Uterus (tissue), 4 donors: ENCODE measurements around the gene STIMATE. TPM values are rescaled to one million over a fixed set of nuclear protein-coding genes. Genes with fewer than 3 reads are reported as not detected.

Experiments
- DNase-seq, 2 donors: peaks; one replicate each; pipeline ENCODE4 v3.0.0-alpha.2; 2019 to 2020
- H3K27ac ChIP-seq, 2 donors: fragments of 200-600 bp; sonication (generic); 1 replicate in 1 of 2; 2 replicates in 1 of 2; pipeline ENCODE4 v1.5.1; 2016 to 2018
- H3K27me3 ChIP-seq, 2 donors: fragments of 200-600 bp; sonication (generic); one replicate each; pipeline ENCODE4 v1.5.1; 2018 to 2019; ENCODE audit warnings: control low read depth in 1 of 2
- H3K36me3 ChIP-seq, 2 donors: fragments of 200-600 bp; sonication (generic); one replicate each; pipeline ENCODE4 v1.5.1; 2019; ENCODE audit warnings: control low read depth in 1 of 2
- H3K4me1 ChIP-seq, 2 donors: fragments of 200-600 bp; sonication (generic); one replicate each; pipeline ENCODE4 v1.5.1; 2018 to 2019; ENCODE audit warnings: control low read depth in 1 of 2
- H3K4me3 ChIP-seq, 2 donors: fragments of 200-600 bp; sonication (generic); 1 replicate in 1 of 2; 2 replicates in 1 of 2; pipeline ENCODE4 v1.5.1; 2018 to 2019; ENCODE audit warnings: mild to moderate bottlenecking in 1 of 2
- H3K9me3 ChIP-seq, 2 donors: fragments of 200-600 bp; sonication (generic); one replicate each; pipeline ENCODE4 v1.5.1; 2019; ENCODE audit warnings: control low read depth in 1 of 2
- CTCF ChIP-seq, 4 experiments: fragments of 200-600 bp in 2 of 4; fragments of 450-650 bp in 2 of 4; sonication (generic) in 2 of 4; IDR thresholded peaks; one replicate each; pipeline ENCODE4 v1.5.1; 2016 to 2019; ENCODE audit warnings: antibody characterized with exemption in 4 of 4, mild to moderate bottlenecking in 2 of 4, moderate library complexity in 1 of 4
- POLR2A ChIP-seq, 2 donors: fragments of 450-650 bp; IDR thresholded peaks; one replicate each; pipeline ENCODE4 v1.6.1; 2016; ENCODE audit warnings: antibody characterized with exemption in 2 of 2, mild to moderate bottlenecking in 1 of 2, moderate library complexity in 1 of 2
- intact Hi-C: fragments of 100-400 bp; cut with DNase I; formaldehyde crosslinking; loops from one replicate; pipeline ENCODE4 v1.15.1; 2023; ENCODE audit warnings: low total_unique reads
- total RNA-seq, 4 donors: library from RNA; depleted of rRNA in 3 of 4; stranded (reverse); fragments of >200 nt in 3 of 4; gene quantifications; one replicate each; pipeline versions ENCODE4 v1.1.0 to v1.2.4, GENCODE V29; 2014 to 2023
- donor health status: DM: yes; HTN: yes; CAD: no.

STIMATE gene
- total RNA-seq, 4 donors from 2014 or later, result 6.7 to 24.1 (median 21.5) TPM

DNA sequence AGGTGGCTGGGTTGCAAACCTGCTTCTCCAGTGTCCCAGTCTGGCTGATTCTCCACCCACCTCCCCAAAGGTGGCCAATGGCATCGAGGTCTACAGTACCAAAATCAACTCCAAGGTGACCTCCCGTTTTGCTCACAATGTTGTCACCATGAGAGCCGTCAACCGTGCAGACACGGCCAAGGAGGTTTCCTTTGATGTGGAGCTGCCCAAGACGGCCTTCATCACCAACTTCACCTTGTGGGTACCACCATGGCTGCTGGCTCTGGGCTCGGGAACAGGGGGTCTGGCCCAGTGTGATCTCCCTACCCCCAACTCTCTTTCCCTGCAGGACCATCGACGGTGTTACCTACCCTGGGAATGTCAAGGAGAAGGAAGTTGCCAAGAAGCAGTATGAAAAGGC, 100.9 kb downstream of the STIMATE start:
- DNase-seq, result no peak
- H3K9me3 ChIP-seq, result no peaks in the 10 kb centered on the region
- H3K27me3 ChIP-seq, result no peaks in the 10 kb centered on the region
- H3K36me3 ChIP-seq, result no peaks in the 10 kb centered on the region
- no peaks in the 10 kb centered on the region for H3K4me1 ChIP-seq
- H3K27ac ChIP-seq, result no peak overlapping the region
- no peak overlapping the region for H3K4me3 ChIP-seq
- intact Hi-C loops, result no loop called here
- TF ChIP-seq CTCF (IDR thresholded peaks at IDR 0.05), result no peak
- TF ChIP-seq POLR2A (IDR thresholded peaks at IDR 0.05), result no peak

DNA sequence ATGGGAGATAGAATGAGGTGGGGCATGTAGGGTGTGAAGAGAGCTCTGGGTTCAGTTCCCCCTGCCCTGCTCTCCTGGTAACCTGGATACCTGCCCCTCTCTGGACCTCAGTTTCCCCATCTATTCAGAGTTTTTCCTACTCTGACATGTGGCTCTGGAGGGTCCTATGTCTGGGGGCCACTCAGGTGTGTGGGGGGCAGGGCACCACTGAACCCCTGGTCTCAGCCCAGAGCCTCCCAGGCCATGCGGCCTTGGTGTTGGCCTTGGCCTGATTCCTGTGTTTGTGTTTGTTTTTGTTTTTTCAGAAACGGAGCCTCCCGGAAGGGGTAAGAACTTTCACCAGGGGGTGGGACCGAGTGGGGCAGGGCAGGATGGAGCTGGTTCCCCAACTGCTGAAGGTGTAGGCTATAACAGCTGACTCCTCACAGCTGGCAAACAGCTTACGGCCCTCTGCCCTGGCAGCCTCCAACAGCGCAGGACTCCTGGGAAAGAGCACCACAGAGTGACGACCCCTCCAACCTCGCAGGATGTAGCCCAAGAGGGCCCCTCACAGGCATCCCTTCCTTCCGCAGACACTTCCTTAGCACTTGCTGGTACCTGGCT, 101.9 kb downstream of the STIMATE start:
- TF ChIP-seq CTCF (IDR thresholded peaks at IDR 0.05), result no peak
- TF ChIP-seq POLR2A (IDR thresholded peaks at IDR 0.05), result no peak
- intact Hi-C loops, result no loop called here
- no peaks in the 10 kb centered on the region for H3K27me3 ChIP-seq
- H3K36me3 ChIP-seq, result no peaks in the 10 kb centered on the region
- H3K9me3 ChIP-seq, result no peaks in the 10 kb centered on the region
- H3K27ac ChIP-seq, result no peak overlapping the region
- H3K4me3 ChIP-seq, result no peak overlapping the region
- H3K4me1 ChIP-seq, result no peaks in the 10 kb centered on the region
- DNase-seq, result no peak

- no peaks in the 10 kb centered on the region for H3K4me1 ChIP-seq
- H3K27me3 ChIP-seq, result no peaks in the 10 kb centered on the region
- intact Hi-C loops, result no loop called here
- H3K27ac ChIP-seq, result no peak within 1 kb of the TSS
- no peak within 1 kb of the TSS for H3K4me3 ChIP-seq
- no peaks in the 10 kb centered on the region for H3K9me3 ChIP-seq
- DNase-seq, result no peak
- no peaks in the 10 kb centered on the region for H3K36me3 ChIP-seq
- TF ChIP-seq CTCF (IDR thresholded peaks at IDR 0.05), result no peak
- TF ChIP-seq POLR2A (IDR thresholded peaks at IDR 0.05), result no peak
These were observed 102.7 kb downstream of the STIMATE start, which contains the start of gene ITIH3 for GRCh38 chr3:52794612-52795099. ITIH3 (plus strand) TSS chr3:52794796; CDS start chr3:52794804, 8 bp downstream.

GRCh38 chr3:52793702-52794611, 103.4 kb downstream of the STIMATE start:
- H3K9me3 ChIP-seq, result no peaks in the 10 kb centered on the region
- no peaks in the 10 kb centered on the region for H3K27me3 ChIP-seq
- H3K36me3 ChIP-seq, result no peaks in the 10 kb centered on the region
- no peak for DNase-seq
- H3K4me1 ChIP-seq, result no peaks in the 10 kb centered on the region
- intact Hi-C loops, result no loop called here
- no peak overlapping the region for H3K27ac ChIP-seq
- no peak for TF ChIP-seq POLR2A (IDR thresholded peaks at IDR 0.05)
- TF ChIP-seq CTCF (IDR thresholded peaks at IDR 0.05), result no peak
- no peak overlapping the region for H3K4me3 ChIP-seq
